Panc1 (cell line): ENCODE data around the gene NLN.

ENCODE experiments used
- CTCF ChIP-seq: fragments of 450-650 bp; IDR thresholded peaks from 2 replicates; pipeline ENCODE4 v1.5.1; 2017; ENCODE audit warnings: mild to moderate bottlenecking
- POLR2AphosphoS5 ChIP-seq: IDR thresholded peaks from 2 replicates; pipeline ENCODE4 v1.6.1; 2012; ENCODE audit warnings: mild to moderate bottlenecking, low read depth, low read length, moderate library complexity
- REST ChIP-seq, 2 experiments: IDR thresholded peaks; 2 replicates each; pipeline ENCODE4 v1.6.1; 2011 to 2012; ENCODE audit warnings: low read depth in 2 of 2, control low read depth in 1 of 2, low read length in 1 of 2, mild to moderate bottlenecking in 1 of 2, moderate library complexity in 1 of 2; ENCODE audit not compliant: insufficient read depth in 1 of 2

- TF ChIP-seq CTCF (no peak), REST (IDR thresholded peaks at IDR 0.05; ENCODE audit: insufficient read depth in 1 of 2, low read depth in 2 of 2, low read length in 1 of 2) (no peak), POLR2AphosphoS5 (no peak)
These were observed 8.9 kb downstream of the NLN start for GRCh38 chr5:65730910-65731309.
